GM10847 (cell line): ENCODE data around the gene MMP14.

Experiments used
- POLR2A ChIP-seq: IDR thresholded peaks from 2 replicates; pipeline ENCODE4 v1.6.1; 2011; ENCODE audit not compliant: insufficient read length; ENCODE audit errors: extremely low read depth

Gene MMP14

DNA sequence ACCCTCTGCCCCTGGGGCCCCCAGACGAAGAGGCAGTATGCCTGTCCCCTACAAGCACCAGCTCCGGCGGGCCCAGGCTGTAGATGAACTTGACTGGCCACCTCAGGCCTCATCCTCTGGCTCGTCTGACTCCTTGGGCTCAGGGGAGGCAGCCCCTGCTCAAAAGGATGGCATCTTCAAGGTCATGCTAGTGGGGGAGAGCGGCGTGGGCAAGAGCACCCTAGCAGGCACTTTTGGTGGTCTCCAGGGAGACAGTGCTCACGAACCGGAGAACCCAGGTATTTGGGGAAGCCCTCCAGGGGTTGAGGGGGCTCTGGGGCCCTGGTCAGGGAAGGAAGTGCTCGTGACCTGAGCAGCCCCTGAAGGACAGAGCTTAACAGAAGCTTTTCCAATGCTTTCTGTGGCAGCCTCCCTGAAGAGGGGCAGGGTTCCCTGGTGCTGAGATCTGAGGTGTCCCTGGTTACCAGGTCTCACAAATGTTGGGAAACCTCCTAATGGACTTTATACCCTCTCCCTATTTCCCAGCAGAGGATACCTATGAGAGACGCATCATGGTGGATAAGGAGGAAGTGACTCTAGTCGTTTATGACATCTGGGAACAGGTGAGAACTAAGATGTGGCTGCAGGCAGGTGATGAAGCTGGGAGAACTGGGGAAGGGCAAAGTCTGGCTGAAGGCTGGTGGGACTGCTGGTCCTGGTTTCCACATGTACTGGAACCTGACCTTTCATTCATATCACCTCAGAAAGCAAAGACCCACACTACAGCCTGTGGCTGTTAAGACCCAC, 48.5 kb downstream of the MMP14 start:
- no peak for TF ChIP-seq POLR2A

GRCh38 chr14:22885975-22886374, 49.6 kb downstream of the MMP14 start:
- TF ChIP-seq POLR2A: no peak

DNA sequence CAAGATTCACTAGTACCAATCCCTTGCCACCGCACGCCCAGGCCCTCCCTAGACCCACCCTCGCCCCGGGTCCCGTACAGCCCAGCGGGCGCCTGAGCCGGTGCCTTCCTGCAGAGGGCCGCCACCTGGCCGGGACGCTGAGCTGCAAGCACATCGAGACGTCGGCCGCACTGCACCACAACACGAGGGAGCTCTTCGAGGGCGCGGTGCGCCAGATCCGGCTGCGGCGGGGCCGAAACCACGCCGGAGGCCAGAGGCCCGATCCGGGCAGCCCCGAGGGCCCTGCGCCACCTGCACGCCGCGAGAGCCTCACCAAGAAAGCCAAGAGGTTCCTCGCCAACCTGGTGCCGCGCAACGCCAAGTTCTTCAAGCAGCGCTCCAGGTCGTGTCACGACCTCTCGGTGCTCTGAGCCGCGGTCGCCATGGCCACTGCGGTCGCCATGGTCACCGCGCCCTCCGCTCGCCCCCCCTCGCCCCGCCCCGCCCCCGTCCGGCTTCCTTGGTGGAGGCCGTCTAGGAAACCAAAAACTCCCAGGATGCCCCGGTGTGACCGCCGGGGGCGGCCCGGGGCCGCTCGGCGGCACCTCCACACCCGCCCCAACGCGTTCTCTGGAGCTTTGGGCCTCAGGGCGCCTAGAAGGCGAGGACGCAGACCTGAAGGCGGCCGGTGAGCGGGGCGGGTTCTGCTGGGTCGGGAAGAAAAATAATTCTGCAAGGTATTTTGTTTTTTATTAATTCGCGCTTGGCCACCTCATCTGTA, 50.3 kb downstream of the MMP14 start:
- TF ChIP-seq POLR2A: peak; percentile 53

DNA sequence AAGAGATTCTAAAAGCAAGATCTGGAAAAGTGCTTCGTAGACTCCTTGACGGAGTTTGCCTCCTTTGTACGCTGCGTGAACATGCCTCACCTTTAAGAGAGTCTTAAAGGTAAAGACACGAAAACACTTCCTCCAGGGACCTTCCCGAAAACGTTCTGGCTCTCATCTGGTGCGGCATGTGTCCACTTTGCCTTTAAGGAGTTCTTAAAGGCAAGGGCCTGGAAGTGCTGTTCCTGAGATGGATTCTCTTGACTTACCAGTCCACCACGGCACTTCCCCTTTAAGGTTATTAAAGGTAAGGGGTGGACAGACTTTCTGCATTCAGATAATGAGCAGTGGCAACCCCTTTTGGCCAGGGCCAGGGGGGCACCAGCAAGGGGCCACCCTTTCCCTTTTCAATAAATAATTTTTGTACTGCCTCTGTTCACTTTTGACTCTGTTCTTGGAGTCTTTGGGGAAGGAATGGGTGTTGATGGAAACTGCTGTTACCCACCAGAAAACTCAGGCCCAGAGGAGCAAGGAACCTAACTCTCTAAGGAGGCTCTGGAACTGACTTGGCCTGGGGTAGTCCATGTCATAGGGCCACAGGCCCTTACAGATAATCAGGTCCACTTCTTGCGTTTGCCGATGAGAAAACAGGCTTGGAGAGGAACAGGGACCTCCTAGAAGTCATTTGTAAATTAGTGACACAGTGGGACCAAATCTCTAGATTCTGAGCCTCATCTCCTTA, 51.0 kb downstream of the MMP14 start:
- TF ChIP-seq POLR2A: no peak

- peak; percentile 39 for TF ChIP-seq POLR2A
Observed at GRCh38 chr14:22887990-22888378, 51.6 kb downstream of the MMP14 start.

DNA sequence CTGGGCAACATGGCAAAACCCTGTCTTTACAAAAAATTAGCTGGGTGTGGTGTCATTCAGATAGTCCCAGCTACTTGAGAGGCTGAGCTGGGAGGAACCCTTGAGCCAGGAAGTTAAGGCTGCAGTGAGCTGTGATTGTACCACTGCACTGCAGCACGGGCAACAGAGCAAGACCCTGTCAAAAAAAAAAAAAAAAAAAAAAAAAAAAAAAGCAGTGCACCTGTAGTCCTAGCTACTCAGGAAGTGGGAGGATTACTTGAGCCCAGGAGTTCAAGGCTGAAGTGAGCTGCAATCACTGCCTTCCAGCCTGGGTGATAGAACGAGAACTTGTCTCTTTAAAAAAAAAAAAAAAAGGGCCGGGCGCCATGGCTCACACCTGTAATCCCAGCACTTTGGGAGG, 52.3 kb downstream of the MMP14 start:
- no peak for TF ChIP-seq POLR2A

DNA sequence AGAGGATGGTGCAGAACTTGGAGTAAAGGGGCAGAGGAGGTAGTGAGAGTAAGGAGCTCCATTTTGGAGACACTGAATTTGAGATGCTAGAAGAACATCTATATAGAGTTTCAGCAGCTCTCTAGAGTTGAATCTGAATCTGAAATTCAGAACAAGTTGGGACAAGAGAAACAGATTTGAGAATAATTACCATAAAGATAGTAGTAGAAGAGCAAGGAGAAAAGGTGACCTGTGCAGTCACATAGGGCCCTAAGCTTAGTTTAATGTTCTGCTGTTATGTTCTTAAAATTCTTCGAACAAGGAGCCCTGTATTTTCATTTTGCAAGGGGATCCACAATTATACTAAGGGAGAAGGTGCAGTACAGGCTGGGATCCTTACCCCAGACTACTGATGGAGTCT, 54.0 kb downstream of the MMP14 start:
- no peak for TF ChIP-seq POLR2A

DNA sequence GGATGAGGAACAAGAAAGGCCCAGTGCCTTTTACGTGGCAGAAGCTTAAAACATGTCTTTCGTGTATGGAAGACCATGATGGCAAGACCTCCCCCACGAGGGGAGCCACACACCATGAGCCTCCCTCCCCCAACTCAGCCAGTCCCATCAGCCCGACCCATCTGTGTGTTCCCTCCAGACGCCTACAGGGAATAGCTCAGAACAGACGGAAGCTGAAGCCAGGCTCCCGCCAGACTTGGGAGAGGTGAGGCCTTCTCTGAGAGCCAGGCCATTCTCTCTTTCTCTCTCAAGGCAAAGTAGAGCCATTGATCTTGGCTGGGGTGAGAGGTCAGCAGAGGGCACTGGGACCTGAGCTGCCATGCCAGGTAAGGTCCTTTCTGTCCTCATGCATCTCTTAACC, 56.1 kb downstream of the MMP14 start:
- TF ChIP-seq POLR2A: no peak

DNA sequence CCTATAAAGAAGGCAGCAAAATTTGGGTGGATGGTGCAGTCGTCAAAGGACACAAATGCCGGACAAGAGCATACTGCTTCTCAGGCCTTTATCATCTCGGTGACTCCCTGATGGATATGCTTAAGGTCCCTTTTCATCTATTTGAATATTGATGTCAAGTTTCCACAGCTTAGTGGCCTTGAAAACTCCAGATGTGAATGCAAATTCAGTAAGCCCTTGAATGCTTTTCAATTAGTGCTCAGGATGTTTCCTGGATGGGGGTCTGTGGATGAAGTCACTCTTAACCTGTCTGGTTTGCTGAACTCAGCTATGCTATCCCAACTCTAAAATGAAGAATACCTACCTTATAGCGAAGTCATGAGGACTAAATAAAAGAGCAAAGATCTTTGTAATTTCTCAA, 57.3 kb downstream of the MMP14 start:
- TF ChIP-seq POLR2A: no peak

- TF ChIP-seq POLR2A: no peak
Observed at GRCh38 chr14:22895402-22895801, 59.0 kb downstream of the MMP14 start.

DNA sequence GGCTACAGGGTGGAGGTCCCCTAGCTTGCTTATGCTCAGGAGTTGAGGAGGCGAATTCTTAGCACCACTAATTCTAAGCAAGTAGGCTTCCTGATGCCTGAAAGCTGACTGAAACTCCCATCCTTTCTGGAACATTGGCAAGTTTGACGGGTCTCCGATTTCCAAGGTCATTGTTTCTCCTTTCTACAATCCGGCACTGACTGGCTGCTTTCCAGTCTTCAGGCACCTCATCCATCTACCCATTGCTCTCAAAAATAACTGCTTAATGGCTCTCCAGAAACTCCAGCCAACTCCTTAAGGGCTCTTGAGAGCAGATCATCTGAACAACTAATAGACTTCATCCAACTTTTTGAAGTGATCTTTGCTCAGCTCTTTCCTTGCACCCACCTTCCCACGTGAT, 60.0 kb downstream of the MMP14 start:
- TF ChIP-seq POLR2A: no peak

DNA sequence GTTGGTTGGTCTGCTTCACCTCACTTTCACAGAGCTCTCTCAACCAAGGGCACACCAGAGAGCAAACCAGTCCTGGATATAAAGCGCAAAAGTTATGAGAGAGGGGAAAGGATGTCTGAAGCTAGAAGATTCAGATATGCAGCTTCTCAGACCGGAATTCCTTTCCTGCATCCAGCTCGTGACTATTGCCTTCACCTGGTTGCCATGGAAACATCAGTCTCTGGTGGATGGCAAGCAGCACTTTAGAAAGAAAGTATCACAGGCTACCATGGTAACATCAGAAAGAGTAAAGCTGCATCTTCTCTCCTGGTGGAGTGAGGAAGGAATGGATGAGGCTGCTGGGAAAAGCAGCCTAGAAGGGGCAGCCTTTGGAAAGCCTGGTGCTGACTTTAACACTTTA, 60.4 kb downstream of the MMP14 start:
- TF ChIP-seq POLR2A: no peak

DNA sequence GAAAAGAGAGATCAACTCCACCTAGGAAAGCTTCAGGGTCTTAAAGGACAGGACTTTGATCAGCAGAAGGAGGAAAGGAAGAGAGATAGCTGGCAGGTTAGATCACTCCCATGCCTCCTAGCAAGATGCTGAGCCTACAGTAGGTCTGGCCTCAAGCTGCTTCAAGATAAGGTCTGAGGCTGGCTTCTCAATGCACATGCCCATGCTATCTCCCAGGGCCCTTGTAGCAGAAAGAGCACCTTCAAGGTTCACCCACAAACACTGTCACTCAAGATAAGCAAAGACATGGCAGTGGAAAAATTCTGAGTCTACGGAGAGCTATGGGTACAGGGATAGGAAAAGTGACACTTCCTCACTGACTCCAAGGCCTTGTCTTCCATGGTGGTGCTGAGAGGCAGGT, 61.0 kb downstream of the MMP14 start:
- TF ChIP-seq POLR2A: no peak
